Activated CD4-positive, alpha-beta T cell treated with anti-CD3 and anti-CD28 coated beads, Interleukin-2, amount 50 U/mL, for 48 hours (primary cell): Measurements from ENCODE around the gene LMAN2.

Source experiments
- DNase-seq, 2 experiments: peaks; one replicate each; pipeline ENCODE4 v3.0.0-alpha.2; 2020

Gene LMAN2

GRCh38 chr5:177304392-177305119 lies 46.9 kb downstream of the LMAN2 start:
- DNase-seq, result peak; percentile 29 to 34

- peak; percentile 25 to 37 for DNase-seq
Observed at GRCh38 chr5:177303925-177304391, 47.5 kb downstream of the LMAN2 start.

GRCh38 chr5:177303121-177303924 lies 48.1 kb downstream of the LMAN2 start, which contains the start of the genes PRELID1 and RAB24:
TSS of gene PRELID1 (plus strand) at chr5:177303799. CDS start at chr5:177303986, 187 bp downstream.
TSS of gene RAB24 (minus strand) at chr5:177303719. CDS start at chr5:177303288, 431 bp downstream.
- DNase-seq, result peak; percentile 91 to 92

DNA sequence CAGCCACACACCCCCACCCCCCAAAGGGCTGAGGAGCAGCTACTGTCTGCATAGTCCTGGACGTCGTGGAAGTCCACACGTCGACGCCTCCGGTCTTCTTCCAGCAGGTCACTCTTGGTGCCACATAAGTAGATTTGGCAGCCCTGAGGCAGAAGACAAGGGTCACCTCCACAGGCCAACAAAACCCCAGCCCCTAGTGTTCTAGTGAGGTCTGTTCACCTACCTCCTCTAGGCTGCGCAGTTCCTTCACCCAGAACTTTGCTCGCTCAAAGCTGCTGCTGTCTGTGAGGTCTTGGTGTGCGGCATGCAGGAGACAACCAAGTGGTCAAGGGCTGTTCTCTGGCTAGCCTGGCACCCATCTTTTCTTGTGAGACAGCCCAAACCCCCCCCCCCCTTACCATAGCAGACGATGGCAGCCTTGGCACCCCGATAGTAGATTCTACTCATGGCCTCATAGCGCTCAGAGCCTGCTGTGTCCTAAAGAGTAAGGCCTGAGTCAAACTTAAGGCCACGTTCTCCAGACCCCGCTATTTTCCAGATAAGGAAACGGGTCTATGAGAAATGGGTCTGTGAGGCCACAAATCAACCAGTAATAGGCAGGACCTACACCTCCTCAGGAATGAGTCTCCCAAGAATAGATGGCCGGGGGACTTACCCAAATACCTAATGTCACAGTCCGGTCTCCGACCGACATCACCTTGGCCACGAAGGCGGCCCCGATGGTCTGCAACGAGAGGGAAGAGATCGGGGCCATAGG lies 48.9 kb downstream of the LMAN2 start:
- no peak for DNase-seq

DNA sequence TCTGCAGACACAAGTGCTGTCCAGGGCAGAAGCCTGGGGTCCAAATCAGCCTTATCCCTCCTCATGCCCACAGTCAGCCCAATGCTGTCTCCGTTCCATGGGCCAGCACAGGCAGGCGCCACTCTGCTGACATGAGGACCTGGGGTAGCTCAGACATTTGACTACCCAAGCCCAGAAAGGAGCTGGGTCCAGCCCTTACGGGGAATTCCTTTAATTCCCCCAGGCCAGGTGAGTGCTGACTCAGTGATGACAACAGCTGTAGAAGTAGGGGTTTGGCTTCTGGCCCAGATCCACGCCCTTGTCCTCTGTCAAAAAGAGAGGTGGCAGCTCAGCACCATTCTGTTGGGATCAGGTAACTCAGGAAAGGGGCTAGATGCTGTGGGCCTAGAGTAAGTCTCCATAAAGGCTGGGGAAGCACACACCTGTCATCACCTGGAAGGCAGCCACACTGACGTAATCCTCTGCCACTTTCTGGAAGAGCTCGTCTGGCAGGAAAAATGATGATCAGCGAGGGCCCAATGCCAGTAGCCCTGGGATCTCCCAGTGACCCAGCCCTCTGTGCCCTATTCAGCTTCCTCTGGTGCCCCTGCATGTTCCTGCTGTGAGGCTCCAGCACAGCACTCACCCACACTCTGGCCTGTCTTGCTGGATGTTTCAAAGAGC lies 49.8 kb downstream of the LMAN2 start:
- no peak for DNase-seq

DNA sequence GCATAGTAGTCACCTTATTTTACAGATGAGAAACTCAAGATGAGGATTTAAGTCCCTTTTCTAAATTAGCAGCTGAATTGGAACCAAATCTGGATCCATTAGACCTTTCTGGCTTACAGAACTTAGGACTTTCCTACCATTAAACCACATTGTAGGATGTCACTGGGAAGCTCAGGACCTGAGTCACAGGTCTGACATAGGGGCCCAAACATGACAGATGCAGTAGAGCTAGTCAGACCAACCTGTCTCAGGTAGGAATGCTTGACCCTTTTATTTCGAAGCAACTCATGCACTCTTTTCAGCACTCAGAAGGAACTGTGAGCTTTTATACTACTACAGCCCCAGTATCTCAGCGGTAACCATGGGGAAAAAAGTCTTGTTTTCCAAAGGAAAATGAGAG lies 50.5 kb downstream of the LMAN2 start:
- DNase-seq, result no peak

DNA sequence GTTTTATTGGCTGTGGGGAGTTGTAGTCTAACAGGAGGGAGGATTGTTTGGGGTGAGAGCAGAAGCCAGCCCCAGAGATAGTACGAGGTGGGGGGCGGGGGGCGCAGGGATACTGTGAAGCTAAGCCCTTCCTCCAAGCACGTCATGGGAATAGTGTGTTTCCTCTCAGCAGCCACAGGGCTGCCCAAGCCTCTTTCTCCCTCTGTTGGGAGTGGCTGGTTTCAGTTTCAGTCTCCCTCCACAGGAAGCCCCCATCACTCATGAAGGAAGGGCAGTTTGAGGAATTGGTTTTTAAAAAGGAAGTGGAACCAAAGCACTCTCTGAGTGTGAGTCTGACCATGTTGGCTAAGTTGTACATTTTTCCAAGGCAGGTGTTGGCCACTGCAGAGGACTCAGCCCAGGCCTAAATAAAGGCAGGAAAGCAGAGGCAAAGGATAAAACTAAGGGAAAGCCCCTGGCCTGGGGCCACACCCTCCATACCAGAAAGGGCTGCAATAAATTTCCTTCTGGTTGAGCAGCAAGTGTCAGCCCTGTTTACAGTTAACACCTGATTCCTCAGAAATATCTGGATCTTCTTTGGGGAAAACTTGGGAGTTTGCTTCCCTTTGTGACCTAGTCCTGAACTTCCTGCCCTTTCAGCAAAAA lies 51.1 kb downstream of the LMAN2 start:
- peak; percentile 31 to 52 for DNase-seq

DNA sequence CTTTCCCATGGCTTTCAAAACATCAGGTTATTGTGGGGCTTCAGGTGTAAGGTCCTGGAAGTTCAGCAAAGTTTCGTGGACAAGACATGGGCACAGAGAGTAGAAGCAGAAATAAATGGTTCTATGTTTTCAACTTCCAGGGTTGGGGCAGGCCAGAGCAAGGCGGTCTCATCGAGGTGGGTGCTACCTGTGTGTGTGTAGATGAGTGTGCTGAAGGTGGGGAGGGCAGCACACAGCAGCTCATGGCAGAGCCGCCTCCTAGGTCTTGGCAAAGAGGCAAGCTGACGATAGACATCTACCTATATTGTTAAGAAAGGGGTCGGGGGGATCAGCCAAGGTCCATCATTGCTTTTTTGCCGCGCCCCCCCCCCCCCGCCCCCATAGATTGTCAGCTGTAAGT lies 51.8 kb downstream of the LMAN2 start:
- no peak for DNase-seq

DNA sequence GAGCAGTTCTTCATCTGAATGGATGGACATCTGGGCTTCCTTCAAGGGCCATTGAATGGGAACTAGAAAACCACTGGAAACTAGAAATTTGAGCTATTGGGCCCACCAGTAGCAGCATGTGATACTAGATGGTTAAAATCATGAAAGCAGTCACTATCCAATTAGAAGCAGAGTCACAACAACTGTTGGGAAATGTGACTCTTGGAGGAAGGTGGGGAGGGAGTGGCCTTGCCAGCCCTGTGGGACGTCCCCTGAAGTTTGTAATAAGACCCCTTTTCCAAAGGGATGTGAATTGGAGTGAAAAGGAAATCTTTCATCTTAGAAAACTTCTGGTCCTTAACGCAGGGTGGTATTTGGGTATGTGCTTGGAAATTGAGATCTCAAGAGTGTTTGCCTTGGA lies 53.5 kb downstream of the LMAN2 start:
- DNase-seq, result no peak

DNA sequence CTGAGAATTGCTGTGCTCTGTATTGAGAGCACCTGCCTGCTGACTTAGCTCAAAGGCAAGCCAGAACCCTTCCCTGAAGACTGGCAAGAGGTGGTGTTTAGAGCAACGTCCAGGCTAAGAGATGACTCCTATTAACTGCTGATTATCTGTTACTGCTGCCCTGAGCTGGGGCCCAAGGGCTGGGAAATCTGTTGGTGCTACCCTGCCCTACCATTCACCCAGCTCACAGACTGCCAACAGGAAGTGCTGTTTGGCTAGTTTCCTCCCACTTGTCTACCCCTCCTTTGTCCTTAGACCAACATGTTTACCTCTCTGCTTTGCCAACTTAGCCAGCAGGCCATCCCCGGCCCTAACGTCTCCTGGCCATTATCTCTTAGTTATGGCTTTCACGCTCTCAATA lies 54.9 kb downstream of the LMAN2 start:
- DNase-seq, result no peak

- DNase-seq, result no peak
Observed at GRCh38 chr5:177295924-177296323, 55.5 kb downstream of the LMAN2 start.

- DNase-seq, result no peak
Observed at GRCh38 chr5:177294632-177295031, 56.8 kb downstream of the LMAN2 start.

- no peak for DNase-seq
Observed at GRCh38 chr5:177293819-177294581, 57.5 kb downstream of the LMAN2 start.

DNA sequence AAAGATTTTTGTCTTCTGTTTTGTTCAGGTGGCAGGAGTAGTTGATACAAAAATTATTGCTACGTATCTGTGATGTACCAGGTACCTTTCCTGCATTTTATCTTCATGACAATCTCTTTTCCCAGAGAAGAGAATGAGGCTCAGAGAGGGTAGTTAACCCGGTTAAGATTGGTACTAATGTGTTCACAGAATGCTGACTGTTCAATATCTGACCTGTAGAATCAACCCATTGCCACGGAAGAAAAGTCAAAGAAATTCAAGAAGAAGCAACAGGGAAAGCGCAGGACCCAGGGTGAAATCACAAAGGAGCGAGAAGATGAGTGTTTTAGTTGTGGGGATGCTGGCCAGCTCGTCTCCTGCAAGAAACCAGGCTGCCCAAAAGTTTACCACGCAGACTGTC lies 59.7 kb downstream of the LMAN2 start:
- no peak for DNase-seq

DNA sequence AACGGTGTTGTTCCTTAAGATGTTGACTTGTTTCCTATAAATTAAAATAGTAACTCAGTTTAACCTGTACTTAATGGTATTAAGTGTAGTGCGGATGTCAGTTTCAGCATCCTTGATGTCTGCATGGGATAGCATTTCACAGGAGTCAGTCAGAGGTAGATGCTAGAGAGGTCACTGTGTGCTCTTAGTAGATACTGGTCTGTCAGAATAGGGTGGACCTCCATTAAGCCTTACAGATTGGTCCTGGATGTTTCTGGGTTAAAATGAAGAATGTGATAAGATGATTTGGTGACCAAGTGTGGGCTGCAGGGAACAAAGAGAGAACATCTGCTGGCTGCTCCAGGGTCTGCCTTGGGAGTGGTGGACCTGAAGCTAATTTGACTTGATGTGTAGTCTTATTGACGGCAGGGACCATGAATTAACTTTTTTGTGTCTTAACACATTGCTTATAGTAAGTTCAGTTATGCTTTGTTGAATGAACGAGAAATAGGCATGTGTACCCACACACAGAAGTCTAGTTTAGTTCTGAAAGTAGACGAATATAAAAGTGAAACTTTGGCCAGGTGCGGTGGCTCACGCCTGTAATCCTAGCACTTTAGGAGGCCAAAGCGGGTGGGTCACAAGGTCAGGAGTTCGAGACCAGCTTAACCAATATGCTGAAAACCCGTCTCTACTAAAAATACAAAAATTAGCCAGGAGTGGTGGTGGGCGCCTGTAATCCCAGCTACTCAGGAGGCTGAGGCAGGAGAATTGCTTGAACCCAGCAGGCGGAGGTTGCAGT lies 60.5 kb downstream of the LMAN2 start:
- no peak for DNase-seq

- no peak for DNase-seq
Observed at GRCh38 chr5:177288191-177288590, 63.3 kb downstream of the LMAN2 start.
